Thyroid gland (tissue), 4 donors: ENCODE results near the gene PARVB.

Experiments used
- POLR2A ChIP-seq, 2 donors: fragments of 450-650 bp; IDR thresholded peaks; one replicate each; pipeline ENCODE4 v1.6.1; 2017; ENCODE audit warnings: antibody characterized with exemption in 2 of 2, mild to moderate bottlenecking in 2 of 2, moderate library complexity in 1 of 2
- TF ChIP-seq, protein P1 (sequence below), 6 experiments: fragments of 200-600 bp in 3 of 6; fragments of 450-650 bp in 3 of 6; sonication (generic) in 3 of 6; IDR thresholded peaks; one replicate each; pipeline ENCODE4 v1.5.1; 2016 to 2019; ENCODE audit warnings: antibody characterized with exemption in 6 of 6, mild to moderate bottlenecking in 2 of 6, inconsistent platforms in 1 of 6, moderate library complexity in 1 of 6

DNA sequence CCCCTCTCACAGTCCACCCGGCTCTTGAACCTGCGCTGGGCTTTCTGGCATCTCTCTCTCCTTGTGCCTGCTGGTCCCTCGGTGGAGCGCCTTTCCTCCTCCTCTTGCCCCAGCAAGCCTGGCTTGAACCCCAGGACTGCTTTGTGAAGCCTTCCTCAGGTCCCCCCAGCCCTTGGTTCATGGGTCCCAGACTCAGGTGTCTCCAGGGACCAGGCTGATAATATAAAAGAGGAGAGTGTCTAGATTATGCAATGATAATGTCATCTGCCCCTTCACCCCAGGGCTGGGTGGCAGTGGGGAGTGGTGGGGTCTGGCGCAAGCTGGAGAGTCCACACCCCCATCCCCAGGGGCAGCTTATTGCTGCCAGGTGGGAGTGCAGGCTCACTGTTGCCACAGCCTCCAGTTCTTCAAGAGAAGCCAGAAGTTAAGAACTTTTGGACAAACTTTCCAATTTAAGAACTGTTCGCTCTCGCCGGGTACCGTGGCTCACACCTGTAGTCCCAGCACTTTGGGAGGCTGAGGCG, 120.0 kb downstream of the PARVB start:
- TF ChIP-seq, protein P1, sequence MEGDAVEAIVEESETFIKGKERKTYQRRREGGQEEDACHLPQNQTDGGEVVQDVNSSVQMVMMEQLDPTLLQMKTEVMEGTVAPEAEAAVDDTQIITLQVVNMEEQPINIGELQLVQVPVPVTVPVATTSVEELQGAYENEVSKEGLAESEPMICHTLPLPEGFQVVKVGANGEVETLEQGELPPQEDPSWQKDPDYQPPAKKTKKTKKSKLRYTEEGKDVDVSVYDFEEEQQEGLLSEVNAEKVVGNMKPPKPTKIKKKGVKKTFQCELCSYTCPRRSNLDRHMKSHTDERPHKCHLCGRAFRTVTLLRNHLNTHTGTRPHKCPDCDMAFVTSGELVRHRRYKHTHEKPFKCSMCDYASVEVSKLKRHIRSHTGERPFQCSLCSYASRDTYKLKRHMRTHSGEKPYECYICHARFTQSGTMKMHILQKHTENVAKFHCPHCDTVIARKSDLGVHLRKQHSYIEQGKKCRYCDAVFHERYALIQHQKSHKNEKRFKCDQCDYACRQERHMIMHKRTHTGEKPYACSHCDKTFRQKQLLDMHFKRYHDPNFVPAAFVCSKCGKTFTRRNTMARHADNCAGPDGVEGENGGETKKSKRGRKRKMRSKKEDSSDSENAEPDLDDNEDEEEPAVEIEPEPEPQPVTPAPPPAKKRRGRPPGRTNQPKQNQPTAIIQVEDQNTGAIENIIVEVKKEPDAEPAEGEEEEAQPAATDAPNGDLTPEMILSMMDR (IDR thresholded peaks at IDR 0.05): no peak
- TF ChIP-seq POLR2A (IDR thresholded peaks at IDR 0.05): no peak
